MM.1S (cell line): ENCODE measurements around the gene DTX3L.

Source experiments
- EZH2 ChIP-seq: fragments of 300-600 bp; sonication (generic); optimal IDR thresholded peaks from 2 replicates; pipeline ENCODE3; 2017; ENCODE audit warnings: low read depth, mild to moderate bottlenecking, antibody characterized with exemption, low read length, mixed read lengths
- EZH2phosphoT487 ChIP-seq: fragments of 300-600 bp; sonication (generic); IDR thresholded peaks from 2 replicates; pipeline ENCODE4 v1.6.1; 2018; ENCODE audit warnings: antibody characterized with exemption, low read length
- TF ChIP-seq, protein P1 (sequence below): fragments of 300-600 bp; sonication (generic); IDR thresholded peaks from 2 replicates; pipeline ENCODE4 v1.5.1; 2016; ENCODE audit warnings: antibody characterized with exemption, low read length, mixed read lengths

- TF ChIP-seq, protein P1, sequence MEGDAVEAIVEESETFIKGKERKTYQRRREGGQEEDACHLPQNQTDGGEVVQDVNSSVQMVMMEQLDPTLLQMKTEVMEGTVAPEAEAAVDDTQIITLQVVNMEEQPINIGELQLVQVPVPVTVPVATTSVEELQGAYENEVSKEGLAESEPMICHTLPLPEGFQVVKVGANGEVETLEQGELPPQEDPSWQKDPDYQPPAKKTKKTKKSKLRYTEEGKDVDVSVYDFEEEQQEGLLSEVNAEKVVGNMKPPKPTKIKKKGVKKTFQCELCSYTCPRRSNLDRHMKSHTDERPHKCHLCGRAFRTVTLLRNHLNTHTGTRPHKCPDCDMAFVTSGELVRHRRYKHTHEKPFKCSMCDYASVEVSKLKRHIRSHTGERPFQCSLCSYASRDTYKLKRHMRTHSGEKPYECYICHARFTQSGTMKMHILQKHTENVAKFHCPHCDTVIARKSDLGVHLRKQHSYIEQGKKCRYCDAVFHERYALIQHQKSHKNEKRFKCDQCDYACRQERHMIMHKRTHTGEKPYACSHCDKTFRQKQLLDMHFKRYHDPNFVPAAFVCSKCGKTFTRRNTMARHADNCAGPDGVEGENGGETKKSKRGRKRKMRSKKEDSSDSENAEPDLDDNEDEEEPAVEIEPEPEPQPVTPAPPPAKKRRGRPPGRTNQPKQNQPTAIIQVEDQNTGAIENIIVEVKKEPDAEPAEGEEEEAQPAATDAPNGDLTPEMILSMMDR: no peak
- TF ChIP-seq EZH2phosphoT487 (no peak), EZH2 (no peak)
Observed at GRCh38 chr3:122615303-122615702, 51.2 kb downstream of the DTX3L start.
